CD4-positive, alpha-beta T cell treated with Interleukin-15 for 1 hour (primary cell): Measurements from ENCODE around the gene PRKAA2.
"Not testable (repeated sequence)": the region's sequence is repeated elsewhere in the genome, so short reads cannot be mapped to it uniquely, and the experiment has no call there.

Experiments used
- DNase-seq: peaks from one replicate; pipeline ENCODE4 v3.0.0-alpha.2; 2020

PRKAA2 gene

DNA sequence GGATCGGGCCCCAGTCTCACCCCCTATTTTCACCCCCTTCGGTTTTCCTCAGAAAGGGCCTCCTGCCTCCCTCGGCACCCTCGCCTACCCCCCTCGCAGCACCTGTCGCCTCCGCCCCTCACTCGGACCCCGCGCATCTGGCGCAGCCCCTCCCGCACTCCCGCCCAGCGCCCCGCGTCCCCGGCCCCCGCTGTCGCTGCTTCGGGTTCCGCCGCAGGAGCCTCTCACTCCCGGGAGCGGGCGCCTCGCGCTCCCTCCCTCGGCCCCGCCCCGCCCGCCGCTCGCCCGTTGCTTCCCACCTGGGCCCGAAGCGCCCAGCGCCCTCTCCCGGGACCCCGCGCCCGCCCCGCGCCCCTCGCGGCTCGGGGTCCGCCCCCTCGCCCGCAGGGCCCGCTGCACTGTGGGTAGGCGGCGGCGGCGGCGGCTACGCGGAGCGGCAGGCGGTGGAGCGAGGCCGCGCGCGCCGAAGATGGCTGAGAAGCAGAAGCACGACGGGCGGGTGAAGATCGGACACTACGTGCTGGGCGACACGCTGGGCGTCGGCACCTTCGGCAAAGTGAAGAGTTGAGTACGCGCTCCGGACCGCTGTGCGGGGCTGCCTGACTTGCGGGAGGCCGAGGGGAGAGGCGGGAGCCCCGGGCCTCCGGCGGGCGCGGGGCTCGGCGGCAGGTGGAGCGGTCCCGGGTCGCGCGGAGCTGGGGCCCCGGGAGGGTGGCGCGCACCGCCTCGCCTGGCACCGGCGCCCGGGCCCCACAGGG, at the start of gene PRKAA2:
TSS of gene PRKAA2 (plus strand) at position 396 of the 758 bp plus-strand sequence. CDS start at position 470, 74 bp downstream.
- DNase-seq, result no peak

DNA sequence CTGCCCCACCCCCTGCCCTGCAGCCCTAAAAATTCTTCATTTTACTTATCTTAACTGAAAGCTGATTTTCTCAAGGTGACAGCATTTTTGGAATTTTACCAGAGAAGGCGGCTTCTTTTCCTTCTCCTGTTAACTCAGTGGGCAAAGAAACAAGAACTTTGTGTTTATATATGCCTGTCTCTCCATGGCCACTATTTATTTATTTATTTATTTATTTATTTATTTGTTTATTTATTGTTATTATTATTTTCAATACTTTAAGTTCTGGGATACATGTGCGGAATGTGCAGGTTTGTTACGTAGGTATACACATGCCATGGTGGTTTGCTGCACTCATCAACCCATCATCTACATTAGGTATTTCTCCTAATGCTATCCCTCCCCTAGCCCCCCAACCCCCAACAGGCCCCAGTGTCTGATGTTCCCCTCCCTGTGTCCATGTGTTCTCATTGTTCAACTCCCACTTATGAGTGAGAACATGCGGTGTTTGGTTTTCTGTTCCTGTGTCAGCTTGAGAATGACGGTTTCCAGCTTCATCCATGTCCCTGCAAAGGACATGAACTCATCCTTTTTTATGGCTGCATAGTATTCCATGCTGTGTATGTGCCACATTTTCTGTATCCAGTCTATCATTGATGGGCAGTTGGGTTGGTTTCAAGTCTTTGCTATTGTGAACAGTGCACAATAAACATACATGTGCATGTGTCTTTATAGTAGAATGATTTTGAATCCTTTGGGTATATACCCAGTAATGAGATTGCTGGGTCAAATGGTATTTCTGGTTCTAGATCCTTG, 49.5 kb upstream of the PRKAA2 start:
- DNase-seq, result not testable (repeated sequence)

DNA sequence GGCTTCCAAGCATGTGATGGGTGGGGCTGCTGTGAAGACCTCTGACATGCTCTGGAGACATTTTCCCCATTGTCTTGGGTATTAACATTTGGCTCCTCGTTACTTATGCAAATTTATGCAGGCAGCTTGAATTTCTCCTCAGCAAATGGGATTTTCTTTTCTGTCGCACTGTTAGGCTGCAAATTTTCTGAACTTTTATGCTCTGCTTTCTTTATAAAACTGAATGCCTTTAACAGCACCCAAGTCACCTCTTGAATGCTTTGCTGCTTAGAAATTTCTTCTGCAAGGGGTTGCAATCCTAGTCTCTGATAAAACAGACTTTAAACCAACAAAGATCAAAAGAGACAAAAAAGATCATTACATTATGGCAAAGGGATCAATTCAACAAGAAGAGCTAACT, 35.0 kb upstream of the PRKAA2 start:
- DNase-seq, result not testable (repeated sequence)

DNA sequence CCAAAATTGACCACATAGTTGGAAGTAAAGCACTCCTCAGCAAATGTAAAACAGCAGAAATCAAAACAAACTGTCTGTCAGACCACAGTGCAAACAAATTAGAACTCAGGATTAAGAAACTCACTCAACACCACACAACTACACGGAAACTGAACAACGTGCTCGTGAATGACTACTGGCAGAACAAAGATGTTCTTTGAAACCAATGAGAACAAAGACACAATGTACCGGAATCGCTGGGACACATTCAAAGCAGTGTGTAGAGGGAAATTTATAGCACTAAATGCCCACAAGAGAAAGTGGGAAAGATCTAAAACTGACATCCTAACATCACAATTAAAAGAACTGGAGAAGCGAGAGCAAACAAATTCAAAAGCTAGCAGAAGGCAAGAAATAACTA, 34.3 kb upstream of the PRKAA2 start:
- not testable (repeated sequence) for DNase-seq

DNA sequence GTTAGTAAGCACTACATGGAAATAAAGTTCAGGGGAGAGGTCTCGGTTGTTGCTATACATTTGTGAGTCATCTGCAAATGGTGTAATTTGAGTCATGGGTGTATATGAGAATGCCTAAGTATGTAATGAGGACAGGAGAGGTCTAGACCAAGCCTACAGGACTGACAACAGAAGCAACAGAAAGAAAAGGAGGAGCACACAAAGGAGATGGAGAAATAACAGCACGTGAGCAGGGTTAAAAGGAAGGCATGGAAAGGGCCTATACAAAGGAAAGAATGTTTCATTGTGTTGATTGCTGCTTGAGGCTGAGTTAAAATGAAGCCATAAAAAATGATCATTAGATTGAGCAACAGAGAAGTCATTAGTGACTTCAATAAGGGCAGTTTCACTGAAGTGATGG, 28.0 kb upstream of the PRKAA2 start:
- DNase-seq, result no peak

DNA sequence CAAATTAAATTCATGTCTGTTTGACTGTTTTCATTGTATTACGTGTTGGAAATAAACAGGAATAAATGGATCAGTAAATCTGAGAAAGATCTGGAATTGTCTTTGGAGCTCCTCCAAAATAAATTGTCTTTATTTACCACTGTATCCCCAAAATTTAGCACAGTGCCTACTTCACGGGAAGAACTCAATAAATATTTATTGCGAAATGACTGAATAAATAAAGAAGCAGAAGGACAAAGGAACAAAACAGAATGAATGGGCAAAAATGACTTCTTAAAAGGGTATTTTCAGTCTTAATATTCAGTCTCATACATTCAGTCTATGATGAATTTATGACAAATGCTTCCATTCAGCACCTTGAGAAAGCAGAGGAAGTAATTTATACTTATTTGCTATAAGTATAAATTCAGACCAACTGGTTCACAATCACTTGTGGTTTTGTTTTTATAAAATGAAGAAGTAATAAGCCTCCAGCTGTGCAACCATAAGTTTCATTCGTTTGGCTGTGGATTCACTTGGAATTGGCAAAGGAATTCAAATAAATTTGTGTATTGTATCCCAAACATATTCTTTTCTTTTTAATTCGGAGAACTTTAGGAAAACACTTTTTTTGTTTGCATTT, 19.2 kb upstream of the PRKAA2 start:
- DNase-seq, result no peak

DNA sequence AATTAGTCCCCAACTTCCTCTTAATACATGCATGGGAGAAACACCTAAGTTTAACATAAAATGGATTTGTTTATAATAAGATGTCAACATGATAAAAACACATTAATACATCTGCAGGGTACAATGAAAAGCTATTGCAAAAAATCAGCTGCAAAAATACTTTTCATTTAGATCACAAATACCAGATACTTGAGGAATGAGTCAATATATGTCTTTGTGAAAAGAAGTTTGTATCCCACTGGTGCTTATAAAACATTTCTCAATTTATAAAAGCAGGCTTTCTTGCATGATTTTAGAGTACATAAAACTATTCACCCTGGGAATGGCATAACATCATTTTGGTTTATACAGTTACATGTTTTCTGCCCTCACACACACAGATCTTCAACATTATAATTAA, 18.6 kb upstream of the PRKAA2 start:
- DNase-seq, result no peak

DNA sequence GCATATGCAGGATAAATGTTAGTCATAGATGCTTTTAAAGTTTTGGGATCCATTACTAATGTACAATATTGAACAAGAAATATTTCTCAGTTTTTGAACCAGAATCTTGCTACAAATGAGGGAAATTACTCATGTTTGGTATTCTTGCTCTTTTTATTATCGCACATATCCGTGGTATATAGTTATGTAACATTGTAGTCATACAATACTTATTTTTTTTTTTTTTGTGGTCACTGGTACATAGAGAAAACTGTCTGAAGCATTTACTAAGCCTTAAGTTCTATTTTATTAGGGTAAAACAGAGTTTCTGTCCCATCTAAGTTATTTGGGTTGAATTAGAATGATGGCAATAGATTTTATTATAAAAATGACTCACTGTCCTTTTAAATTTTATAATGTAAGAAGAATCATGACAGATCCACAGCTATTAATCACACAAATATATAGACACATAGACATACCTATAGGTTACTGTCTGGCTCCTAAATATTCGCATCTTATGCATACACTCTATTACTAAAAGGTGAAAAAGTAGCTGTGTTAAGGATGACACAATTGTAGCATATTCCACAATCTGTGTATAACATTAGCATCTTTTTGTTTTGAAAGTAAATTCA, 18.0 kb upstream of the PRKAA2 start:
- DNase-seq, result no peak

DNA sequence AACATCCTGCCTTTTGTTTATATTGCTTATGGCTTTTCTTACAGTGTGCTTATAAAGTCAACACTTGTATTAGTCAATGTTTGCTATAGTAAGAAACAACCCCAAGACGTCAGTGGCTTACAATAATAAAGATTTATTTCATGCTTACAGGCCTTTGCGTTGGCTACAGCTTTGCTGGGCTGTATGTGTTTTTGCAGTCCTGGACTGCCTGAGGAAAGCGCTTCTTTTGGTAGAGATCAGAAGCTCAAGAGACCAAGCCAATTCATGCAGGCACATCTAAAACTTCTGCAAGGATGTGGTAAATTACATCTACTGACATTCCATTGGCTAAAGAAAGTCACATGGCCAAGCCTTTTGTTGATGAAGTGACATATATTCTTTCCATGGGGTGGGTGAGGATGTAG, 17.5 kb upstream of the PRKAA2 start:
- no peak for DNase-seq

DNA sequence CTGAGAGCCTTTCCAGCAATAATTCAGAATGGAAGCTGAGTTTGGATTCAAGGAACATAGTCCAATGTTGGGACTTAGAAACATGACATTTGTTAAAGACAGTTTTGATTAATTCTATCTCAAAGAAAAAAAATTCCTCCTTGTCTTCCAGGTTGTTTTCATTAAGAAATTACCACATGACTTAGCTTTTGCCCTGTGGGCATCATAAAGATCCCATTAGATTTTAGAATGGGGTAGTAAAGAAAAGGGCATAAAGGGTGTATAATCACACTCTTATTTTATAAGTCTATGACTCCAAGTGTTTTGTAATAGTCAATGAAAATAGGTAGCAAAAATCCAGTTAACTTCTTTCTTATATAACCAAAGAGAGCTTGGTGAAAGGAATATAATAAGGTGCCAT, 14.3 kb upstream of the PRKAA2 start:
- DNase-seq, result no peak

DNA sequence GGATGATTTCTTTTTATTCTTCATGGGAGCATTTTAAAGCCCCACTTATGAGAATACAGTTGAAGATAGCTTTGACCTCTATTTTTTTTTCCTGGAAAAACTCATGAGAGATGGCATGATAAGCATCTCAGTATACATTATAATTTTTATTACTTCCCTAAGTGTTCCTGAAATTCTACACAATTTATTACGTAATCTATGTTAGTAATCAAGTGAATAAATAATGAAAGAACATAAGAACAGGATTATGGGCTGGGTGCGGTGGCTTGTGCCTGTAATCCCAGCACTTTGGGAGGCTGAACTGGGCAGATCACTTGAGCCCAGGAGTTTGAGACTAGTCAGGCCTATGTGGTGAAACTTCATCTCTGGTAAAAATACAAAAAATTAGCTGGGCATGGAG, 13.2 kb upstream of the PRKAA2 start:
- DNase-seq, result no peak

DNA sequence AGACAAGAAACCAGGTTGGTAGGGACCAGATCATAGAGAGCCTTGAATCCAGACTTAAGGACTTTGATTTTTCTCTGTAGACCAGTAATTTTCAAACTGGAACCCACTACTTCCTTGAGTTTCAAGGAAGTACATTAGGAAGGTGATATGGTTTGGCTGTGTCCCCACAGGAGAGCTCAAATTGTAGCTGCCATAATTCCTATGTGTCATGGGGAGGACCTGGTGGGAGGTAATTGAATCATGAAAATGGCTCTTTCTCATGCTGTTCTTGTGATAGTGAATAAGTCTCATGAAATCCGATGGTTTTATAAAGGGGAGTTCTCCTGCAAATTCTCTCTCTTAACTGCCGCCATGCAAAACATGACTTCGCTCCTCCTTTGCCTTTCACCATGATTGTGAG, 10.1 kb upstream of the PRKAA2 start:
- DNase-seq, result no peak

DNA sequence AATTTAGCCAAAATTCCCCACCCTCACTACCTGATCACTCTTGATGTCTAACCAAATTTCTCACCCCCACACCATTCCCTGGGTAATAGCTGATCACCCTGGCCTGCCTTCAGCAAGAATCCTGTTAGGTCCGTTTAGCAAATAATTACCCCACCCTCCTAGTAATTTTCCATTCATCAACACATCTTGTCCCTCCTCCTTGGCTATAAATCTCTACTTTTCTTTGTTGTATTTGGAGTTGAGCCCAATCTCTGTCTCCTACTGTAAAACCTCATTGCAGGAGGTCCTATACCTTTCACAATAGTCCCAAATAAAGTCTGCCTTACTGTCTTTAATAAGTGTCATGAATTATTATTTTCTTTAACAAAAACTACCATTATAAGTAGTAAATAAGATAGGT, 6.9 kb upstream of the PRKAA2 start:
- DNase-seq, result no peak

DNA sequence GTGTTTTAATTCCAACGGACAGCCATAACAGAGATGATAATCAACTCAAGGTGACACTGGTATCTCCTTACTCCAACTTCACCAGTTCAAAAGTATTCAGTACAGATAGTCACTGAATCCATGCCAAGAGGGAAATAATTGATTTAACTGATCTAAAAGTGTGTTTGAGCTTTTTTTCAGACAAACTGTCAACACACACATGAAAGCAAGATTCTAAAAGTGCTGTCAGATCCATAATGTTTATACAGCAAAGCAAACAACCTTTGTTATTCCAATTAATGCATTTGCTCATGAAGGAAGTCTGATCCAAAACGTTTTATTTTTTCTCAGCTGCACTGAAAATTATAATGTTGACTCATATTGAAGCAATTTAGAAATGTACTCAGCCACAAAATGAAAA, 5.9 kb upstream of the PRKAA2 start:
- no peak for DNase-seq

DNA sequence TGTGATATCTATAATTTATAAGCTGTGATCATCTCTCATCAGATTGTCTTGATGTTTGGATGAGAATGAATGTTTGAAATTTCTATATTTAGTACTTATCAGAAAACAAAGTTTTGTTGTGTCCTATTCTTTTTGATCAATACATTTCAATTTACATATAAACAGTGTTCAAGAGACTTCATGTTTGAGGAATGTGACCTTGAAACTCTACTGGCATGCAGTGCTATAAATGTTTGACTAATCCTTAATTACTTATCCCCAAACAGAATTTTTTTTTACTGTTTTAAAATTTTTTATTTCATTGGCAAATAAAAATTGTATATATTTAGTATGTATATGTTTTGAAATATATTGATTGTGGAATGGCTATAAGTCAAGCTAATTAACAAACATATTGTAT, 1.5 kb upstream of the PRKAA2 start:
- no peak for DNase-seq

DNA sequence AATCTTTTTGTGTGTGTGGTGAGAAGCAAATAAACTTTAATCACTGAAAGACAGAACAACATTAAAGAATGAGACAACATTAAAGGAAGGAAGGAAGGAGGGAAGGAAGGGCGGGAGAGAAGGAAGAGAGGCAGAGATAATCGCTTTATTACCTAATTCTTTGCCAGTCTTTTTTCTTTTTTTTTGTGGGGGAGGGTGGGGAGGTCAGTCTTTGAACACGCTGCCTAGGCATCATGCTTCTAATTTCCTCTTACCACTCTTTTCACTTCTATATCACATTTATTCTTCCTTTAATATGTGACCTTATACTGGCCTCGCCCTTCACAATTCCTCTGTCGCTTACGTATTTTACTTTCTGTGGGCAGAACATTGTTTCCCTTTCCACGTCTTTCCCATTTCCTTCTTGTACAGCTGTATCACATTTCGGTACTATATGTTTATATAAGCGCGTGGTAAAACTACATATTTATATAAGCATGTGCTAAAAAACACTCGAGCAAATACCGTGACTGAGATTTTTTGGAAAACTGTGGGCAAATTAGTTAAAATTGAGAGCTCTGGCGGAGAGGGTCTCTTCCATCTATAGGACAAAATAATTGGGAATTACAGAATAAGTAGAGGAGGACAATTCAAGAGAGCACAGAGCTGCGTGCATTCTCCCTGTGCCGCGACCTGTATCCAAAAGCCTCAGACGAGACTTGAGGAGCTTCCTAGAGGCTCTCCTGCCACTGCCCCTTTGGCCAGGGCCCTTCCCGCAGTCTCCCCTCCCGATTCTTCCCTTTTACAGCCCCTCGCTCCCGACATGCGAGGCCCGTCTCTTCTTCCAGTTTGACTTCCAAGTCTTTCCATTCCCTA, 823 bp upstream of the PRKAA2 start:
- DNase-seq, result no peak

DNA sequence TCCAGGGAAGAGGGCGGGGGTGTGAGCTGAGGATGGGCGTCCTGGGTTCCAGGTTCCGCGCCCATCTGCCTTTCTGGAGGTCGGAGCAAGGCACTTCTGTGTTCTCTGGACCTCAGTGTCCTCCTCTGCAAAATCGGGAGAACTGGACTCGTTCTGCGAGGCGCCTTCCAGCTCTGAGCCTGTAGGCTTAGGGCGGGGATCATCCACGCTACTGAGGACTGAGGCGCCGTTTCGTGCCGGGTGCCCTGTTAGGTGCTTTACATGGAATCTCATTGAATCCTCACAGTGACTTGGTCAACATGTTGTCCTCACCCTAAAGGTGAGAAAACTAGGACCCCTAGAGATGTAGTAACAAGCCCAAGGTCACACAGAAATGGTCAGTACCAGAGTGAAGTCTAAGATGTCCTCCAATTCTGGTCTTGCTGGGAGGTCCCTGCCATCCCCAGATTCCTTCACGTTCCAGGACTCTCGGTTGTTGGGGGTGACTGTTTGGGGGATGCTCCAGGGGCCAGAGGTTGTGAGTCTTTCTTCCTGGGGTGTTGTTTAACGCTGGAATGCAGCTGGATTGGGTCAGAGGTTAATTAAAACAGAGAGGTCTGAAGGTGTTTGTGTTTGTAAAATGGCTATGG, 677 bp downstream of the PRKAA2 start:
- no peak for DNase-seq

DNA sequence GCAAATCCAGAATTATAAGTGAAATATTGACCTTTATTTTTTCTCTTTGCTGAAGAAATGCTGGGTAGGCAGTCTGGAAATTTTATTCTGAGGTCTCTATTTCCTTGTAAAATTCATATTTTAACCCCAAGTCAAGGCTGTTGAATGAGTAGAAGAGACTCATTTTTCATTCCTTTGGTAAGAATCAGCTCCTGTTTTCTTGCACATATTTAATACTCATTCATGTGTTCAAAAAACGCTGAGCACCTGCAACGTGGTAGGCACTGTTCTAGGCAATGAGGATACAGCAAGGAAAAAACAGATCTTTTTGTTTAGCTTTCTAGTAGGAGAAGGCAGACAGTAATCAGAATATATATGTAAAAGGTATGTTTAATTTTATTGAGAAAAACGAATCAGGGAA, 1.5 kb downstream of the PRKAA2 start:
- DNase-seq, result no peak

DNA sequence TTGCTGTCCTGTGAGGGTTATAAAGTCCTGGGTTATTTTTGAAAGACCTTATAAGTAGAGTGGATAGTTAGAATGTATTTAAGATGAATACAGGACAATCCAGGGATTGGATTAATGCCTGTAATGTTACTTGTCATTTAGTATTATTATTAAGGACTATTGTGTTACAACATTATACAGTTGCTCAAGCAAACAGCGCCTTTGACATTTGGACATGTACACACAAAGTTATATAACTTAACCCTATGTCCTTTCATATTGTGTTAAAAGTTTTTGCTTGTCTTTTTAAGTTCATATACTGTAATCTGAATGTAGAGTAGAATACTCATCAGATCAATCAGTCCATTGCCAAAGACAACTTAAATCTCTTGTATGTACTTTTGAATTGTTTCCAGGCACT, 2.0 kb downstream of the PRKAA2 start:
- no peak for DNase-seq

DNA sequence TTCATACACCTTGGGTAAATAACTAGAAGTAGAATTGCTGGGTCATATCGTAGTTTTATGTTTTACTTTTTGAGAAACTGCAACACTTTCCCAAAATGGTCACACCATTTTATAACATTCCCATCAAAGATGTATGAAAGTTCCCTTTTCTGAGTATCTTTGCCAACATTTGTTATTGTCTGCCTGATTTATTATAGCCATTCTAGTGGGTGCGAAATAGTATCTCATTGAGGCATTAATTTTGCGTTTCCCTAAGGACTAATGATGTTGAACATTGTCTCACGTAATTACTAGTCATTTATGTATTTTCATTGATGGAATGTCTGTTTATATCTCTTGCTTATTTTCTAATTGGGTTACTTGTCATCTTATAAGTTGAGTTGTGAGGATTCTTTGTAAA, 3.4 kb downstream of the PRKAA2 start:
- DNase-seq, result no peak

DNA sequence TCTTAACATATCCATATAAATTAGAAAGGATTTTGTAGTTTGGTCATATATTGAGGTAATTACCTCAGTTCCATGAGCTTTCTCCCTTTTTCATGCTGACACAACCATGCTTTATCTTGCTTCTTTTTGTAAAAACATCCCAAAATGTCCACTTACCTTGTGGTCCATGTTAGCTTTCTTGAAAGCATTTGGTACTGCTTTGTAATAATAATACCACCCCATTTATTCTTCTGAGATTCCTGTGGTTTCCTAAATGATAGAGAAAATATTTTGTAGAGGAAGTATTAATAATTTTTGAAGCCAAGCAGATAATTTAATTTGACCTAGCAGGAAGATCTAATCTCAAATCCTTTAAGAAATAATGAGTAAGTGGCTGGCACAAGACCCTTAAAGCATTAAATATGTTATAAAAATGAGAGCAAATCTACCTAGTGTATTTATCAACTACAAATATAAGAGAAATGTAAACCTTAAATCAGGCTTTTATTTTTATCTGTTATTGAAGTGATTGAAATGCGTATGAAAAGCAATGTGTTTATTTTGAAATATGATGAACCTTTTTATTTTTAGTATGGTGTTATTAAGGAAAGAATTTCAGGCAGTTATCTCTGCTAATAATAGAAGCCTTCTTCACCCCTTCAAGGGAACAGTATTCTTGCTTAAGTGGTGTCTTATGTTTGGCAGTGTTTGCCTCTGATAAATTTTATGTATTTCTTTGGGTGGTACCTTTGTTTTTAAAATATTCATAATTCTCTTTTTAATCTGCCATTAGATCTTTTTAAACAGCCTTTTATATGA, 9.2 kb downstream of the PRKAA2 start:
- DNase-seq, result no peak
